Colonic mucosa (tissue), 4 donors: ENCODE data around the gene IFIH1. TPM values are rescaled to one million over a fixed set of nuclear protein-coding genes. Genes with fewer than 3 reads are reported as not detected.
A peak's percentile ranks its signal among the peaks of the same experiment; 100 is the strongest.

ENCODE experiments used
- DNase-seq: peaks from one replicate; pipeline ENCODE4 v3.0.0-alpha.2; 2020
- H3K27ac ChIP-seq: fragments of 200-600 bp; one replicate; pipeline ENCODE4 v1.8.0; 2021
- H3K27me3 ChIP-seq: fragments of 200-600 bp; one replicate; pipeline ENCODE4 v1.8.0; 2021
- H3K36me3 ChIP-seq: fragments of 200-600 bp; one replicate; pipeline ENCODE4 v1.8.0; 2021
- H3K4me1 ChIP-seq: fragments of 200-600 bp; one replicate; pipeline ENCODE4 v1.8.0; 2021; ENCODE audit warnings: mild to moderate bottlenecking
- H3K4me3 ChIP-seq: fragments of 200-600 bp; one replicate; pipeline ENCODE4 v1.8.0; 2021
- H3K9ac ChIP-seq, 2 donors: one replicate each; pipeline ENCODE4 v1.7.0; 2013; ENCODE audit warnings: control low read depth in 2 of 2, low read depth in 2 of 2, low read length in 2 of 2
- H3K9me3 ChIP-seq: fragments of 200-600 bp; one replicate; pipeline ENCODE4 v1.8.0; 2021
- intact Hi-C: fragments of 100-400 bp; cut with DNase I; formaldehyde crosslinking; loops from one replicate; pipeline ENCODE4 v1.14.1; 2022
- total RNA-seq, 2 donors: library from RNA; stranded (reverse); fragmentation: NEBNext Ultra II Directional in 1 of 2; extraction: Animal tissue kit (Norgen Biotek cat#: 25700) in 1 of 2; gene quantifications; one replicate each; pipeline ENCODE4 v1.2.1, GENCODE V29; 2021
- TF ChIP-seq, protein P1 (sequence below): fragments of 200-600 bp; IDR thresholded peaks from one replicate; pipeline ENCODE4 v1.8.0; 2022; ENCODE audit warnings: antibody characterized with exemption, mild to moderate bottlenecking
- donor health status: healthy.
- donor health status: DM: no; HTN: no; CAD: no.
- donor health status: DM: no; HTN: no; CAD: no.

The IFIH1 gene
- total RNA-seq, 2 donors from 2014 or later, result 16.1 to 21.1 TPM

DNA sequence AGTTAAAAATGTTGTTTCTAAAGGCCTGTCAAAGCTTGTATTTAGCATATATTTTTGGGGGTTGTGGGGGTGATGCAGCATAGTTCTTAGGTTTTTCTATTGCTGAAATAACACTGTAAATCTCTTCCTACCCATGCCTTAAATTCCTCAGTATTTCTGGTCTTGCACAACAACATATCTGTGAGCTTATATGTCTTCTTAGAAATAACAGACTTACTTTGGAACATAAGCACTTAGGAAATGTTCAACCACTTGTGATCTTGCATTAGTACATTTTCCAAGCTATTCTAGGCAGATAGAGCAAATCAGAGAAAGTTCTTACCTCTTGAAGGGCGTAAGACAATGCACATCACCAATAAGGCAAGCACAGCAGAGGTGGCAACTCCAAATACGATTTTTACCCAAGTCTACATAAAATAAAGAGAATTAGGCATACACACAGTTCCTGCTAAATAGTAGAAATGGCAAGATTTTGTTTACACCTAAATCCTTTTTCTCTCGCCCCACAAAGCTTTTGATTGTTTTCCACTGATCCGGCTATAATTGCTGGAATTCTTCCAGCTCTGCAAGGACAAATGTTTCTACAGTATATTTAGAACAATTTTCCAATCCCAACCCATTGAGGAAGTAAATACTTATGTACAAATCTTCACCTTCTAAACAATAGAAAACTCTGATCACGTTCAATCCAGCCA, 75.8 kb downstream of the IFIH1 start:
- H3K4me3 ChIP-seq, result no peak overlapping the region
- peak overlapping the region; percentile 41 for H3K27ac ChIP-seq

DNA sequence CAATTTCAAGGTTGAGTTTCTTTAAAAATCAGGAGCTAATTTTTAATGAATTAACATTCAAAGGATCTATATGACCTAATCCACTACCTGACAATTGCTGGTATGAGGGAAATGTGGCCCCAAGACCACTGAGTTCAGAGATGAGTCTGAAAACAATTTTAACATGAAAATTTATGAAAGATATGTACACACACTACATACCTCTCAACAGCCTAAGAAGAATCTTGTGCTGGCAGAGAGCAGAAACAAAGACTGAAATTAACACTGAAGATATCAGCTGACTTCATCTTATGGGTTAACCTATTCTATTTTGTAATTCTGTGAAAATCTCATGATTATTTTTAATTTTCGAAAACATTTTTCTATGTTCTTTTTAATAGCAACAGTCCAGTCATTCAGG, 76.9 kb downstream of the IFIH1 start:
- TF ChIP-seq, protein P1, sequence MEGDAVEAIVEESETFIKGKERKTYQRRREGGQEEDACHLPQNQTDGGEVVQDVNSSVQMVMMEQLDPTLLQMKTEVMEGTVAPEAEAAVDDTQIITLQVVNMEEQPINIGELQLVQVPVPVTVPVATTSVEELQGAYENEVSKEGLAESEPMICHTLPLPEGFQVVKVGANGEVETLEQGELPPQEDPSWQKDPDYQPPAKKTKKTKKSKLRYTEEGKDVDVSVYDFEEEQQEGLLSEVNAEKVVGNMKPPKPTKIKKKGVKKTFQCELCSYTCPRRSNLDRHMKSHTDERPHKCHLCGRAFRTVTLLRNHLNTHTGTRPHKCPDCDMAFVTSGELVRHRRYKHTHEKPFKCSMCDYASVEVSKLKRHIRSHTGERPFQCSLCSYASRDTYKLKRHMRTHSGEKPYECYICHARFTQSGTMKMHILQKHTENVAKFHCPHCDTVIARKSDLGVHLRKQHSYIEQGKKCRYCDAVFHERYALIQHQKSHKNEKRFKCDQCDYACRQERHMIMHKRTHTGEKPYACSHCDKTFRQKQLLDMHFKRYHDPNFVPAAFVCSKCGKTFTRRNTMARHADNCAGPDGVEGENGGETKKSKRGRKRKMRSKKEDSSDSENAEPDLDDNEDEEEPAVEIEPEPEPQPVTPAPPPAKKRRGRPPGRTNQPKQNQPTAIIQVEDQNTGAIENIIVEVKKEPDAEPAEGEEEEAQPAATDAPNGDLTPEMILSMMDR, result no peak
- H3K27ac ChIP-seq, result no peak overlapping the region
- H3K9me3 ChIP-seq, result no peaks in the 10 kb centered on the region
- H3K9ac ChIP-seq, result no peak overlapping the region
- no peaks in the 10 kb centered on the region for H3K36me3 ChIP-seq
- H3K27me3 ChIP-seq, result no peaks in the 10 kb centered on the region
- H3K4me1 ChIP-seq, result no peaks in the 10 kb centered on the region
- DNase-seq, result no peak
- no peak overlapping the region for H3K4me3 ChIP-seq
- intact Hi-C loops, result no loop called here

More for the DNA sequence above, 75.8 kb downstream of the IFIH1 start:
- Histone ChIP-seq H3K4me1 (no peaks in the 10 kb centered on the region), H3K9ac (no peak overlapping the region), H3K9me3 (no peaks in the 10 kb centered on the region), H3K36me3 (no peaks in the 10 kb centered on the region), H3K27me3 (no peaks in the 10 kb centered on the region)
- DNase-seq, result no peak
- intact Hi-C loops, result no loop called here
- TF ChIP-seq, protein P1, result no peak

DNA sequence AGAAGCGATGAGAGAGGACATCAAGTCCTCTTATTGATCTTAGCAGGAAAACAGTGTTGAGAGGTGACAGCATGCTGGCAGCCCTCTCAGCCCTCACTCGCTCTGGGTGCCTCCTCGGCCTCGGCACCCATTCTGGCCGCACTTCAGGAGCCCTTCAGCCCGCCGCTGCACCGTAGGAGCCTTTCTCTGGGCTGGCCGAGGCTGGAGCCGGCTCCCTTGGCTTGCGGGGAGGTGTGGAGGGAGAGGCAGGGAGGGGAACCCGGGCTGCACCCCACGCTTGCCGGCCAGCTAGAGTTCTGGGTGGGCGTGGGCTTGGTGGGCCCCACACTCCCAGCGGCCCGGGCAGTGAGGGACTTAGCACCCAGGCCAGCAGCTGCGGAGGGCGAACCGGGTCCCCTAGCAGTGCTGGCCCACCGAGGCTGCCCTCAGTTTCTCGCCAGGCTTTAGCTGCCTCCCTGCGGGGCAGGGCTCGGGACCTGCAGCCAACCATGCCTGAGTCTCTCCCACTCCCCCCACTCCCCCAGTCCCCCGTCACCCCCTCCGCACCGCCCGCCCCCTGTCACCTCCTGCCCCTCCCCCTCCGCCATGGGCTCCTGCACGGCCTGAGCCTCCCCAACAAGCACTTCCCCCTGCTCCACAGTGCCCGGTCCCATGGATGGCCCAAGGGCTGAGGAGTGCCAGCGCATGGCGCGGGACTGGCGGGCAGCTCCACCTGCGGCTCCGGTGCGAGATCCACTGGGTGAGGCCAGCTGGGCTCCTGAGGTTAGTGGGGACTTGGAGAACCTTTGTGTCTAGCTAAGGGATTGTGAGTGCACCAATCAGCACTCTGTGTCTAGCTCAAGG, 83.6 kb downstream of the IFIH1 start:
- intact Hi-C loops, result no loop called here
- TF ChIP-seq, protein P1, result no peak
- Histone ChIP-seq H3K27me3 (no peaks in the 10 kb centered on the region), H3K9me3 (no peaks in the 10 kb centered on the region), H3K4me1 (no peaks in the 10 kb centered on the region), H3K4me3 (no peak overlapping the region), H3K9ac (no peak overlapping the region), H3K27ac (no peak overlapping the region), H3K36me3 (no peaks in the 10 kb centered on the region)
- no peak for DNase-seq

DNA sequence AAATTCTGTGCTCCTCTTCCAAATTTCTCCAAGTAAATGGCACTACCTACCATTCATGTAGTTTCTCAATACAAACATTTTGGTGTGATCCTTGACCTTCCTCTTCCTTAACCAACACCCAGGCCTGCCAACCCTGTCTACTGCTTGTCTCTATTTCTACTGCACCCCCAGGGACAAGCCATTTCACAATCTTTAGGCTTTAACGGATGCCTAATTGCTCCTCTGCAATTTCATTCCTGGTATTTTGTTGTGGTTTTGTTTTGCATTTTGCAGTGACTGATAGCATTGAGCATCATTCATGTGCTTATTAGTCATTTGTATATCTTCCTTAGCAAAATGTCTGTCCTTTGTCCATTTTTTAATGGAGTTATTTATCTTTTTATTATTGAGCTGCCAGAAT, 85.3 kb downstream of the IFIH1 start:
- Histone ChIP-seq H3K27ac (no peak overlapping the region), H3K9ac (no peak overlapping the region), H3K4me1 (no peaks in the 10 kb centered on the region), H3K4me3 (no peak overlapping the region), H3K9me3 (no peaks in the 10 kb centered on the region), H3K36me3 (no peaks in the 10 kb centered on the region), H3K27me3 (no peaks in the 10 kb centered on the region)
- TF ChIP-seq, protein P1, result no peak
- no peak for DNase-seq
- intact Hi-C loops, result no loop called here

DNA sequence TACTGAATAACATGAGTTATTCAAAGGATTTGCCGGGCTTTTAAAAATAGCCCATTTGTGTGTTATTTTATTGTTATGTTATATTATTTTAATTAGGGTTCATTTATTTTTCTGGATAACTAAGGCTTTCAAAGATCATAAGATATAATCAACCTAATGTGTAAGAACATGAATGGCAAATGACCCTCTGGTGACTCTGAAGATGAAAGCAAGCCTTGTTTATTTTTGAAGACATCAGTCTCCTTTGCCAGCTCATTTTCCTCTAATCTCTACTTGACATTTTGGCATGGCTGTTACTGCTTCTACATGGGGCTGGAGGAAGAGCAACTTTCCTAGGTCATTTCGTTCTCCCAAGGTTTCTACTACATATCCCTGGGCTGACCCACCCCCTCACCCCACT, 85.8 kb downstream of the IFIH1 start:
- Histone ChIP-seq H3K27me3 (no peaks in the 10 kb centered on the region), H3K4me1 (no peaks in the 10 kb centered on the region), H3K27ac (no peak overlapping the region), H3K4me3 (no peak overlapping the region), H3K9me3 (no peaks in the 10 kb centered on the region), H3K36me3 (no peaks in the 10 kb centered on the region), H3K9ac (no peak overlapping the region)
- DNase-seq, result no peak
- TF ChIP-seq, protein P1, result no peak
- intact Hi-C loops, result no loop called here
